Gastrocnemius medialis (tissue), 4 donors: ENCODE data around the gene NAV2. TPM values are rescaled to one million over a fixed set of nuclear protein-coding genes. Genes with fewer than 3 reads are reported as not detected.

Experiments used
- ATAC-seq, 2 donors: fragments of 150-250 bp; one replicate each; pipeline ENCODE4 v1.9.1; 2016
- DNase-seq, 2 donors: peaks; one replicate each; pipeline ENCODE4 v3.0.0-alpha.2; 2019
- H3K27ac ChIP-seq, 4 donors: fragments of 200-600 bp; sonication (generic); 1 replicate in 1 of 4; 2 replicates in 3 of 4; pipeline ENCODE4 v1.5.1; 2016 to 2018; ENCODE audit warnings: mild to moderate bottlenecking in 2 of 4, moderate library complexity in 1 of 4
- H3K27me3 ChIP-seq, 3 donors: fragments of 200-600 bp; sonication (generic) in 2 of 3; 1 replicate in 1 of 3; 2 replicates in 2 of 3; pipeline versions ENCODE4 v1.5.1 to v1.6.0; 2016 to 2019; ENCODE audit warnings: mild to moderate bottlenecking in 1 of 3, moderate library complexity in 1 of 3
- H3K36me3 ChIP-seq, 2 donors: fragments of 200-600 bp; sonication (generic) in 1 of 2; one replicate each; pipeline ENCODE4 v1.5.1; 2017 to 2018
- H3K4me1 ChIP-seq, 2 donors: fragments of 200-600 bp; sonication (generic) in 1 of 2; one replicate each; pipeline ENCODE4 v1.5.1; 2016 to 2017; ENCODE audit warnings: mild to moderate bottlenecking in 2 of 2
- H3K4me3 ChIP-seq, 4 donors: fragments of 200-600 bp; sonication (generic) in 3 of 4; 1 replicate in 1 of 4; 2 replicates in 3 of 4; pipeline ENCODE4 v1.5.1; 2016 to 2019; ENCODE audit warnings: mild to moderate bottlenecking in 2 of 4
- H3K9me3 ChIP-seq, 3 donors: fragments of 200-600 bp; sonication (generic) in 2 of 3; 1 replicate in 1 of 3; 2 replicates in 2 of 3; pipeline ENCODE4 v1.5.1; 2016 to 2019
- CTCF ChIP-seq, 5 experiments: fragments of 450-650 bp in 3 of 5; fragments of 200-600 bp in 2 of 5; sonication (generic) in 2 of 5; IDR thresholded peaks in 4 of 5; conservative IDR thresholded peaks in 1 of 5; 1 replicate in 4 of 5; 2 replicates in 1 of 5; pipeline ENCODE4 v1.5.1; 2016 to 2019; ENCODE audit warnings: antibody characterized with exemption in 5 of 5, mild to moderate bottlenecking in 3 of 5, moderate library complexity in 3 of 5
- POLR2A ChIP-seq, 2 donors: fragments of 450-650 bp; IDR thresholded peaks; one replicate each; pipeline ENCODE4 v1.6.1; 2017; ENCODE audit warnings: antibody characterized with exemption in 2 of 2, mild to moderate bottlenecking in 2 of 2, moderate library complexity in 2 of 2
- in situ Hi-C, 4 donors: fragments of 200-750 bp; cut with MboI; loops; one replicate each; pipeline versions ENCODE4 v1.15.0 to v1.8.0; 2017; ENCODE audit warnings: low sequenced_read_pairs in 4 of 4
- intact Hi-C: fragments of 100-400 bp; cut with DNase I; formaldehyde crosslinking; loops from one replicate; pipeline ENCODE4 v1.15.1; 2023; ENCODE audit warnings: low total_unique reads
- total RNA-seq, 4 donors: library from RNA; depleted of rRNA; stranded (reverse); fragments of >200 nt; gene quantifications; one replicate each; pipeline versions ENCODE4 v1.1.0 to v1.2.3, GENCODE V29; 2016

Gene NAV2
- total RNA-seq, 4 donors from 2014 or later, result 3.2 to 7.7 (median 5.5) TPM

GRCh38 chr11:19785265-19785664 lies 72.6 kb downstream of the NAV2 start:
- no peaks in the 10 kb centered on the region for H3K27me3 ChIP-seq
- no peak for DNase-seq
- H3K27ac ChIP-seq, result no peak overlapping the region
- H3K36me3 ChIP-seq, result no peaks in the 10 kb centered on the region
- no peak for ATAC-seq
- TF ChIP-seq POLR2A (IDR thresholded peaks at IDR 0.05) (no peak), CTCF (IDR thresholded peaks at IDR 0.05 in 4 of 5, conservative IDR thresholded peaks at IDR 0.05 in 1 of 5) (no peak)
- H3K4me1 ChIP-seq, result no peaks in the 10 kb centered on the region
- no peak overlapping the region for H3K4me3 ChIP-seq
- H3K9me3 ChIP-seq, result peaks cover 0 to 3% (median 0%) of the 10 kb centered on the region in 3 donors
- in situ Hi-C loops (no loop called here), intact Hi-C loops (no loop called here)

GRCh38 chr11:19786644-19787043 lies 74.0 kb downstream of the NAV2 start:
- Histone ChIP-seq H3K27me3 (no peaks in the 10 kb centered on the region), H3K4me3 (no peak overlapping the region), H3K4me1 (no peaks in the 10 kb centered on the region), H3K36me3 (no peaks in the 10 kb centered on the region), H3K27ac (no peak overlapping the region), H3K9me3 (peaks cover 0 to 3% (median 0%) of the 10 kb centered on the region in 3 donors)
- no peak for TF ChIP-seq POLR2A (IDR thresholded peaks at IDR 0.05)
- no peak for TF ChIP-seq CTCF (IDR thresholded peaks at IDR 0.05 in 4 of 5, conservative IDR thresholded peaks at IDR 0.05 in 1 of 5)
- DNase-seq (no peak), ATAC-seq (no peak)
- in situ Hi-C loops (no loop called here), intact Hi-C loops (no loop called here)

- H3K4me1 ChIP-seq, result no peaks in the 10 kb centered on the region
- no peaks in the 10 kb centered on the region for H3K27me3 ChIP-seq
- intact Hi-C loops, result no loop called here
- no peaks in the 10 kb centered on the region for H3K9me3 ChIP-seq
- H3K27ac ChIP-seq, result no peak overlapping the region
- TF ChIP-seq CTCF (IDR thresholded peaks at IDR 0.05 in 4 of 5, conservative IDR thresholded peaks at IDR 0.05 in 1 of 5), result no peak
- no peak for TF ChIP-seq POLR2A (IDR thresholded peaks at IDR 0.05)
- DNase-seq (no peak), ATAC-seq (no peak)
- no peaks in the 10 kb centered on the region for H3K36me3 ChIP-seq
- in situ Hi-C loops, result no loop called here
- no peak overlapping the region for H3K4me3 ChIP-seq
Measured at GRCh38 chr11:19788435-19788834, 75.8 kb downstream of the NAV2 start.

- Histone ChIP-seq H3K9me3 (no peaks in the 10 kb centered on the region), H3K27ac (no peak overlapping the region), H3K4me3 (no peak overlapping the region), H3K27me3 (no peaks in the 10 kb centered on the region), H3K36me3 (no peaks in the 10 kb centered on the region), H3K4me1 (no peaks in the 10 kb centered on the region)
- in situ Hi-C loops (no loop called here), intact Hi-C loops (no loop called here)
- TF ChIP-seq CTCF (IDR thresholded peaks at IDR 0.05 in 4 of 5, conservative IDR thresholded peaks at IDR 0.05 in 1 of 5) (no peak), POLR2A (IDR thresholded peaks at IDR 0.05) (no peak)
- ATAC-seq, result no peak
- DNase-seq, result no peak
Measured at GRCh38 chr11:19789245-19789644, 76.6 kb downstream of the NAV2 start.
